Activated CD4-positive, alpha-beta T cell treated with anti-CD3 and anti-CD28 coated beads, Interleukin-2, amount 50 U/mL, for 24 hours (primary cell): ENCODE results near the gene CAPZB.
"Not testable (repeated sequence)": the region's sequence is repeated elsewhere in the genome, so short reads cannot be mapped to it uniquely, and the experiment has no call there.

ENCODE experiments used
- DNase-seq, 2 donors: peaks; one replicate each; pipeline ENCODE4 v3.0.0-alpha.2; 2020; ENCODE audit warnings: low read depth in 1 of 2, low spot score in 1 of 2

The CAPZB gene

DNA sequence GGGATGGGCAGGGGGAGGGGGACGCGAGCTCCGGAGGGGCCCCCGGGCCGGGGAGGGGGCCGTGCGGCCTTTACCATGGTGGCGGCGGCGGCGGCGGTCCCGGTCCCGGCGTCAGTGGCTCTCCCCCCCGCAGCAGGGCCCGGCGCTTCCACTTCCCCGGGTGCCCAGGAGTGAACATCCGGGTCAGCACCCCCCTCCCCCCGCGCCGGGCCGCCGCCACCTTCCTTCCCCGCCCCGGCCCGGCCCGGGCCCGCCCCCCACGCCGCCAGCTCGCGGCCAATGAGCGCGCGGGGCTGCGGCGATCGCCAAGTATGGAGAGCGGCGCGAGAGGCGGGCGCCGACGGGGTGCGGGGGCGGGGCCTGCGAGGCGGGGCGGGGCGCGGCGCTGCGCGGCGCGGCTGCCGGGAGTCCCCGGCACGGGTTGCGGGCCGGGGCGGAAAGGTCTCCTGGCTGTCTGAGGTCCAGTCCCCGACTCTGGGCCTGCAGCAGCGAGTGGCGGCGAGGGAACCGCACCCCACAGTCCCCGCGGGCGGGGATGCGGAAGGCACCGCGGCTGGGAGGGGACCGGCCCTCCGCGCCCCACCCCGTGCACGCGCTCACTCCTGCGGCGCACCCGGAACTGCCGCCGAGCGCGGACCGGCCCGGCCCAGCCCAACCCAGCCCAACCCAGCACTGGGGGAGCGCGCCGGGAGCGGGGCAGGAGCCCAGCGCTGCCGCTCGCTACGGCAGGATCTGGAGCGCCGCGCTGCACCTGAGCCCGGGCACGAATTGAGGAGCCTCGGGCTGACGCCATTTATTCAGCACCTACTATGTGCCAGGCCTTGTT is at the start of gene CAPZB:
Gene CAPZB, minus strand, starts transcription at position 178 of the 826 bp plus-strand sequence. Its CDS starts 101 bp downstream, at position 77.
- DNase-seq, result peak; percentile 87 to 88

DNA sequence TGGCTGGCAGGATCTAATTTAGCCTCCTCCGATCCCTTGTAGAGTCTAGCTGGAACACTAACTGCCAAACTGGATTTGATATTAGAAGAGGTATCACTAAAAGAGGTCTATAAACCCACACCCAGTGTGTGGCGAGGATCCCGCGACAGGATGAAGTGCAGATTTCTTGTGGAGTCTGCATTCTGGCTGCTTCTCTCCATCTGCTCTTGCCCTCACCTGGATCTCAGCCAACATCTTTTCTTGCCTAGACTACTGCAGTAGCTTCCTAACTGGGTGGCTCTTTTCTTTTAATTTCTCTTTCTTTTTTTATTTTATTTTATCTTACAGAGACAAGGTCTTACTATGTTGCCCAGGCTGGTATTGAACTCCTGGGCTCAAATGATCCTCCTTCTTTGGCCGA is 48.9 kb upstream of the CAPZB start:
- DNase-seq, result no peak

DNA sequence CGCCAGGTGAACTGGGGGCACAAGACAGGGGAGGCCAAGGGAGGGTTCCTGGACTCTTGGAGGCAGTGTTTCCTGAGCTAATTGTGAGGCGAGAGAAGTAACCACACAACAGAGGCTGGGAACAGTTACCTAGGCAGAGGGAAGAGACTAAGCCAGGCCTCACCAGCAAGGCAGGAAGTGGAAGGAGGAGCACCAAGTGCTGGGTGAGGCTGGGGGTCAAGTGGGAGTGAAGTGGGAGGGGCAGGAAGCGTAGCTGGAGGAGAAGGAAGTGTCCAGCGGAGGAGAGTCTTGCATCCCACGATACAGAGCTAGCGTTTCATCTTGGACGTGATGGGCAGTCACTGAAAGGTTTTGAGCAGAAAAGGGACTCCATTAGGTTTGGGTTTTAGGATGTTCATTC is 48.3 kb upstream of the CAPZB start:
- DNase-seq, result no peak

DNA sequence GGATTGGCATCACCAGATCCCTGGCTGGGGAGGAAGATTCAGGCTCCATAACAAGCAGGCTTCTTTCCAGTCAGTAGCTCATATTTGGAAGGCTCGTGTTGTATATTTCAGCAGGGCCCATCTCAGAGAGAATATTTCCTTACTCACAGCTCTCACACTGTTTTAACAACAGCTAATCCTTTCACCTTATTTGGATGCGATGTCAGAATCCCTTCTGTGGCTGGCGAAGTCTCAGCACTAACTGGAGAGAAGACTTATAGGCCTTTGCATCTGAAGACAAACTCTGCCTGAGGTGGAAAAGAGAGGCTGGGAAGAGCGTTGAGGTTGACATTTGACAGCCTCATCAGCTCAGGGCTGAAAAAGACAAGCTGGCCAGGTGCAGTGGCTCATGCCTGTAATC is 47.2 kb upstream of the CAPZB start:
- no peak for DNase-seq

DNA sequence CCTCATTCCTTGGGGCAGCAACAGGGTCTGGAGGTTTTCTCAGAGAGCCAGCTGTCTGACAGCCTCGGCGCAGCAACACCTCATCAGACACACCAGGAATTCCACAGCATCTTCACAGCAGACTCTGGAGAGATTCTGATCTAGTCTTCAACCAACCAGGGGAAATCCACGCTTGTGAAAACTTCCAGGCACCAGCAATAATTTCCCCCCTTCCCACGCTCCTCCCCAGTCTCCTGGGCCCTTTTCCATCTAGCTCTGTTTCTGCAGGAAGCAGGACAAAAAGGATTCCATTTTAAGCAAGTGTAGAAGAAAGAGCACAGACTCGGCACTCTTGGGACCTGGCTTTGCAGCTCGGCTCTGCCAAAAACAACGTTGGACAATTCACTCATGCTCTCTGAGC is 44.3 kb upstream of the CAPZB start:
- no peak for DNase-seq

DNA sequence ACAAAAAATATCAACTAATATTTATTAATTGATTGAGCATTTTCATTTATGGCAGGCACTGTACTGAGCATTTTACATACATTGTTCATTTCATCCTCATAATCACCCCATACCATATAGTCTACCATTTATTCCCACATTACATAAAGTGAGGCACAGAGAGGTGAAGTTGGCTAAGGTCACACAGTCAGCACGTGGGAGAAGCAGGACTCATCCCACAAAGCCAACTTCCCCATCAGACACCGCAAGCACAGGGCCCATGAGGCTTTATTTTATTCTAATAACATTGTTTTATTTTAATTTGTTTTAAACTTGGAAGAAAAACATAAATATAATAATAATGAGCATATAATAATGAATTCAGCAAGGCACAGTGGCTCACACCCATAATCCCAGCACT is 43.1 kb upstream of the CAPZB start:
- no peak for DNase-seq

DNA sequence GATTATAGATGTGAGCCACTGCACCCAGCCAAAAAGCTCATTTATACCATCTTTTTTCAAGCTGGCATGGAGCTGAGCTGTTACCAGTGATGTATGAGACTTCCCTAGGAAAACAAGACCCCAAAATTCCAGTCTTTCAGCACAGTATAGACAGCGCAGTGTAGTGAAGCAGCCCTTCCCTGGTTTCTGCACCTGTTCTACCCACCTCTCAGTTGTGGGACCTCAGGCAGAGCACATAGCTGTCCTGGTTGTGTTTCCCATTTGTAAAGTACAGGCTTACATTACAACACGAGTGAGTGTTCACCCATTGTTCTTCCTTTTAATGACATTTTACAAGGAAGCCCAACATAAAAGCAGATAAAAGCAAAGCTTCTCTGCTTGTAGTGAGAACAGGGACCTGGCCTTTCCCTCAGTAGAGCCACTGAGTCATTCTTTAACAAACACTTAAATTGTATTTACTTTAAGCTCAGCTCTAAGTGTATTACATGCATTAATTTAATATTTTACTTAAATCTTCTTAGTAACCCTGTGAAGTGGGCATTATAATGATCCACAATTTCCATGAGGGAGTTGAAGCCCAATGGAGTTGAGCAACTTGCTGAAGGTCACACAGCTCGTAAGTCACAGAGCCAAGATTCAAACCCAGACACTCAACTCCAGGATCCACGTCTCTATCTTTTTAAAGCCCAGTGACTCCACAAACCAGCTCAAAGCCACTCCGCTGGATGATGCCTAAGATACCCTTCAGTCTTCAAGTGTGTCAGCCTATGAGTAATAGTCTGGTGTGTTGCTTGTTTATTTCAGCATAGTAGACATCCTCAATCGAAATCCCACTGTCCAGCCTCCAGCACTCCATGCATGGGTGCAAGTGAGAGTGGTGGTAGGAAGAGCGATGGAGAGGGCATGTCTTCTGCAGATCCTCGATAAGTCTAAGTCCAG is 40.5 kb upstream of the CAPZB start:
- DNase-seq, result no peak

DNA sequence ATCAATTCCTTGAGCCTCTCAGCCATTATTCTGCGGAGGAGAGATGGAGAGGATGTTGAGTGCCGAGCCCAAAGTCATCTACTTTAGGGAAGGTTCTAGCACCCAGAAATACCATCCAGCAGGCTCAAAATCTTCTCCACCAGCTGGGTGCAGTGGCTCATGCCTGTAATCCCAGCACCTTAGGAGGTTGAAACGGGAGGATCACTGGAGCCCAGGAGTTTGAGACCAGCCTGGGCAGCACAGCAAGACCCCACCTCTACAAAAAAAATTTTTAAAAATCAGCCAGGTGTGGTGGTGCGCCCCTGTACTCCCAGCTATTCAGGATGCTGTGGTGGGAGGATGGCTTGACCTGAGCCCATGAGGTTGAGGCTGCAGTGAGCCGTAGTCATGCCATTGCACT is 39.5 kb upstream of the CAPZB start:
- DNase-seq, result no peak

DNA sequence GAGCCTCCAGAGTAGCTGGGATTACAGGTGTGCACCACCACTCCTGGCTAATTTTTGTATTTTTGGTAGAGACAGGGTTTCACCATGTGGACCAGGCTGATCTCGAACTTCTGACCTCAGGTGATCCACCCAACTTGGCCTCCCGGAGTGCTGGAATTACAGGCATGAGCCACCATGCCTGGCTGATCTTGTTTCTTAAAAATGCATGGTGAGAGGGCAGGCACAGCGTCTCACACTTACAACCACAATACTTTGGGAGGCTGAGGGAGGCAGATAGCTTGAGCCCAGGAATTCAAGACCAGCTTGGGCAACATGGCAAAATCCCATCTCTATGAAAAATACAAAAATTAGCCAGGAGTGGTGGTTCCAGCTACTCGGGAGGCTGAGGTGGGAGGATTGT is 37.2 kb upstream of the CAPZB start:
- DNase-seq, result not testable (repeated sequence)

DNA sequence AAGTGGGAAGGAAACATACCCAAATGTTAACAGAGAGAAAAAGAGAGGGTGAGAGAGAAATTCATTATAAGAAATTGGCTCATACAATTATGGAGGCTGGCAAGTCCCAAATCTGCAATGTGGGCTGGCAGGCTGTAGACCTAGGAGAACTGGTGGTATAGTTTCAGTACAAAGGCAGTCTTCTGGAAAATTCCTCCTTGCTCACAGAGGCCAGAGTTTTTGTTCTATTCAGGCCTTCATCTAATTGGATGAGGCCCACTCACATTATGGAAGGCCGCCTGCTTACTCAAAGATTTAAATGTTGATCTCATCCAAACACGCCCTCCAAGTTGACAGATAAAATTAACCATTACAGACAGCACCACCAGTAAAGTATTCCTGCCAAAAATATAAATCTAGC is 36.1 kb upstream of the CAPZB start:
- no peak for DNase-seq

DNA sequence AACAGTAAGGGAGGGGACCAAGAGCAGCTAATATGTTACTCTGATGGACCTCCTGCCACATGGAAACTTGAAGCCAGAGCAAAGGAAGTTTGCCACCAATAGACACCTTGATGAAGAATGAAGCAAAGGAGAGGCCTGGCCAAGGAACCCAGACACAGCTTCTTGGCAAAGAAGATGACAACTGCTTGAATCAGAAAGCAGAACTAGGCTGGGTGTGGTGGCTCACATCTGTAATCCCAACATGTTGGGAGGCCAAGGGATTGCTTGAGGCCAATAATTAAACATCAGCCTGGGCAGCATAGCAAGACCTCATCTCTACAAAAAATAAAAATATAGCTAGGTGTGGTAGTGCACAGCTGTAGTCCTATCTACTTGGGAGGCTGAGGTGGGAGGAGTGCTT is 31.7 kb upstream of the CAPZB start:
- DNase-seq, result no peak

DNA sequence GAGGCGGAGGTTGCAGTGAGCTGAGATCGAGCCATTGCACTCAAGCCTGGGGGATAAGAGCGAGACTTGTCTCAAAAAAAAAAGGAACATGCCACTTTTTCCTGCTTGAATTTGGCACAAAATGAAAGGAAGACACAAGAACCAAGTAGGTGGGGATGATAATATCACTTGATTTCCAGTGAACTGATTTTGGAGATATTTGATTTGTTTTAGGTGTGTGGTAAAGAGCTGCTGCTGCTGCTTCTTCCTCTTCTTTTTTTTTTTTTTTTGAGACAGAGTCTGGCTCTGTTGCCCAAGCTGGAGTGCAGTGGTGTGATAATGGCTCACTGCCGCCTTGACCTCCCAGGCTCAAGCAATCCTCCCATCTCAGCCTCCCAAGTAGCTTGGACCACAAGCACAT is 29.9 kb upstream of the CAPZB start:
- no peak for DNase-seq

DNA sequence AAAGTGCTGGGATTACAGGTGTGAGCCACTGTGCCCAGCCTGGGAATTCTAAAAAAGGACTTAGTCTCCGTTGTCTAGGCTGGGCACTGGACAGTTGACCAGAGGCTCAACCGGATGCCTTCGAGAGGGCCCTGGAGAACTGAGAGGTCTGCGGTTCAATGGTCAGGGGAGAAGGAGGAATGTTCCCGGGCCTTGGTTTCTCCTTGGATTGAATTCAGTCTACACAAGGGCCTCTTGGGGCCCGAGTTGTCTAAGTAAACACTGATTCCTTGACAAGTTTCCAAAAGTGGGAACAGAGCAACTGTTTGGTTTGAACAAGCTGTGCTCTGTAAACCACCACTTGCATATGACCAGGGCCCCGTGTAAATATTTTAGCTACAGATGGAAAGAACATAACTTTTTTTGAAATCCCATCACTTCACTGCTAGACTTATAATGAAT is 29.1 kb upstream of the CAPZB start:
- DNase-seq, result no peak

DNA sequence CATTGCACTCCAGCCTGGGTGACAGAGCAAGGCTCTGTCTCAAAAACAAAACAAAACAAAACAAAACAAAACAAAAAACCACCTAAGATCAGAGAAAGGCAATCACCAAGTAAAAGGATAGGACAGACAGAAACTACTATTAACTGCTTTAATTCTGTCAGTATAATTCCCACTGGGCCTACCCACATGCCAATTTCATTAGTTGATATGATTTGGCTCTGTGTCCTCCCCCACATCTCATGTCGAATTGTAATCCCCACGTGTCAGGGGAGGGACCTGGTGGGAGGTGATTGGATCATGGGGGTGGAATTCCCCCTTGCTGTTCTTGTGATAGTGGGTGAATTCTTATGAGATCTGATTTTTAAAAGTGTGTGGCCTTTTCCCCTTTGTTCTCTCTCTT is 27.2 kb upstream of the CAPZB start:
- DNase-seq, result no peak

DNA sequence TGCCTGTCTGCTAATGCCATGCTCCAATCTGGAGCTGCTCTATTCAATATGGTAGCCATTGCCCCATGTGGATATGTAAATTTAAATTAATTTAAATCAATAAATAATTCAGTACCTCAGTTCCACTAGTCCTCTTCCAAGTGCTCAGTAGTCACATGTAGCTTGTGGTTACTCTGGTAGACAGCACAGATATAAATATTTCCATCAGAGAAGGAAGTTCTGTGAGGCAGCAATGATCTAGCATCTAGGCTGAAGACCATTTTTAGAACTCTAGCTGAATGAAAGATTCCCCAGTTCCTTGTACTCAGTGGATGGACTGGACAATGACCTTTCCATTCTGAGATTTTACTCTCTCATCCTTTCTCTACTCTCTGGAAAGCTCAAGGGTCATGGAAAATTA is 25.8 kb upstream of the CAPZB start:
- DNase-seq, result no peak

DNA sequence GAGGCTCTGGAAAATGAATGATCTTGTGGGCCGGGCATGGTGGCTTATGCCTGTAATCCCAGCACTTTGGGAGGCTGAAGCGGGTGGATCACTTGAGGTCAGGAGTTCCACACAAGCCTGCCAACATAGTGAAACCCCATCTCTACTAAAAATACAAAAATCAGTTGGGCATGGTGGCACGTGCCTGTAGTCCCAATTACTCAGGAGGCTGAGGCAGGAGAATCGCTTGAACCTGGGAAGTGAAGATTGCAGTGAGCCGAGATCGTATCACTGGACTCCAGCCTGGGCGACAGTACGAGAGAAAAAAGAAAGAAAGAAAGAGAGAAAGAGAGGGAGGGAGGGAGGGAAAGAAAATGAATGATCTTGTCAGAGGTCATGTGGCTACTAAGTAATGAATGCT is 24.3 kb upstream of the CAPZB start:
- not testable (repeated sequence) for DNase-seq

DNA sequence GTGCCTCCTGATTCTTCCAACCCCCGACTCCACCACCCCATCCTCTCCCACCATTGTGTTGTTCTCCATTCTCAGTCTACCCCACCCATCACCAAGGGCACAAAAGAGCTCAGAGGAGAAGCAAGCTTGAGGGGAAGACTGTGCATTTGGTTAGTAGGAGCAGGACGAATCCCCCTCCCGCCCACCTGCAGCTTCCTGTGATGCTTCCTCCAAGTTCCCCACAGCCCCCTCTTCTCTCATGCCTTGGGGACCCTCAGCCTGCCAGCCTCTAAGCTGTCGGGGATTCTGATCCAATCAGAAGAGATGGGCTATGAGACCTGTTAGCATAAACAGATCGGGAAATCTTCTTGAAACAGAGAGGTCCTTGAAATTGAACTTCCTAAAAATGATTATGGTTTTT is 22.2 kb upstream of the CAPZB start:
- DNase-seq, result no peak

DNA sequence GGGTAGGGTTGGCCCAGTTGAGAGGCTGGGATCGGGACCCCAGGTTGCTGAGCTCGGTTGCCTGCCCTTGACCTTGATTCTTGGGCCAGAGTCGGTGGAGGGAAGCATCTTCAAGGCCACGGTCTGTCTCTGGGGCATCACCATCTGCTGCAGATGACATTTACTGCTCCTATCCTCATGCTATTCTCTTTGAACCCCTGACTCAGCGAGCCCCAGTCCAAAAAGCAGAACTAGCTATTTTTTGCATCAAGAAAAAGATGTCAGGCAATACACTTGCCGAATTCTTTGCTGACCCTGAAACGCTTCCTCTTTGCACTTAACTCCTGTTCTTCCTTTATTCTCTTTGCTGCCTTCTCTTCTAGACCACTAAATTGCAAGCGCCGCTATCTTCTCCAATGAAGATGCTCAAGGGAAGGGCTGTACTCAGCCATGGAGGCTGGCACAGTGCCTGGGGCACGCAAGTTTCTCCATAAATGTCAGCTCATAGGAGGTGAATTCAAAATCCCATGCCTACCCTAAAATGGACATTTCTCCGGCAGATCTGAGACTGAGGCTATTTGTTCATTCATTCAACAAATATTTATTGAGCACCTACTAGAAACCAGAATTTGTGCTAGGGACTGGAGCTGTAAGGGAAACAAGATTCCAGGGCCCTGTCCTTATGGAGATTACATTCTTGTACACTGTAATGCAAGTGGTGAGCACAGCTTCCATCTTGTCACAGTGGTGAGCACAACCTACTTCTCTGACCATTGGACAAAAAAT is 20.5 kb upstream of the CAPZB start:
- no peak for DNase-seq

DNA sequence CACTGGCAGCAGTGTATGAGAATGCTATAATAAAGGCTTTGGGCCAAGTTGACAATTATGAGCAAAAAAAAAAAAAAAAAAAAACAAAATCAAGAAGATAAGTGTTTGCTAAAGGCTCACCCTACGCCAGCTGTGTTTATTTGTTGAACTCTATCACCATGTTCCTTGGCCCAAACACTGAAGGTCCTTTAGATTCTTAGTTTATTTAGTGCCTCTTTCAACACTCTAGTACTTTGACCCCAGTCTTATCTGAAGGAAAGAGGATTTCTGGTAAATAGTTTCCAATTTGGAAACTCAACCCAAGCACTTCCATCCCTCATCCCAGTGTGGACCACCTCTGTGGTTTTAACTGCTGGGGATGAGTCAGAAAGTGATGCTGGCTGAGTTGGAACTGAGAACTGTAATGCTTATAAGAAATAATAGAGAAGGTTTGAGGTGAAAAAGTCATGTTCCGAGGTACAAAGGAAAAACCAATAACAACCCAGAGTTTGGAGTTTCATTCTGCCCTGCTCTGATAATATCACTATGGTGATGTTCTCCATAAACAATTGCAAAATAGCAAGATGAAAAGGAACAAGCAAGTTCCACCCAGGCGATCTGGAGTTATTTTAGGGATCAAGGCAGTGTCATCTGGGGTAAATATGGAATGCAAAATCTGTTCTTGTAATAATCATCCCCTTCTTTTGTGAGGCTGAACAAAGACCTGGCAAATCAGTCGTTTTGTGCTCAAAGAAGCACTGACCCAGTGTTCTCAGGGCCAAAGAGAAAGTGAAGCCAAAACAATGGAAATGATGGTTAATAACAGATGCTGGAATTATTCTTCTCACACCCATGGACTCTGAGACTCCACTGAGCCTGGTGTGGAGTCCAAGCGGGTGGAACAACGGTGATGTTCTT is 19.7 kb upstream of the CAPZB start:
- no peak for DNase-seq

DNA sequence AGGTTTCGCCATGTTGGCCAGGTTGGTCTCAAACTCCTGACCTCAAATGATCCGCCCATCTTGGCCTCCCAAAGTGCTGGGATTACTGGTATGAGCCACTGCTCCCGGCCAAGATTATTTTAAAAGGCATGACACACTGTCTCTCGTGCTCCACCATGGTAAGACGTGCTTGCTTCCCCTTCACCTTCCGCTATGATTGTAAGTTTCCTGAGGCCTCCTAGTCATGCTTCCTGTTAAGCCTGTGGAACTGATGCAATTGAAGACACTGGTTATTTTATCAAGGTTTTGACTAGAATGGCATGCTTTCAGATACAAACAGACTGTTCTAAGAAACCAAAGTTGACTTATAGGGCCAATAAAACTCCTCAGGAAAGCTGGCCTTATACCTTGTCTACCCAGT is 16.9 kb upstream of the CAPZB start:
- DNase-seq, result not testable (repeated sequence)
